Activated CD8-positive, alpha-beta memory T cell treated with anti-CD3 and anti-CD28 coated beads, Interleukin-2, amount 50 U/mL, for 48 hours (primary cell): ENCODE data around the gene ITCH.
"Not testable (repeated sequence)": the region's sequence is repeated elsewhere in the genome, so short reads cannot be mapped to it uniquely, and the experiment has no call there.

ENCODE experiments used
- DNase-seq: peaks from one replicate; pipeline ENCODE4 v3.0.0-alpha.2; 2020

Gene ITCH

DNA sequence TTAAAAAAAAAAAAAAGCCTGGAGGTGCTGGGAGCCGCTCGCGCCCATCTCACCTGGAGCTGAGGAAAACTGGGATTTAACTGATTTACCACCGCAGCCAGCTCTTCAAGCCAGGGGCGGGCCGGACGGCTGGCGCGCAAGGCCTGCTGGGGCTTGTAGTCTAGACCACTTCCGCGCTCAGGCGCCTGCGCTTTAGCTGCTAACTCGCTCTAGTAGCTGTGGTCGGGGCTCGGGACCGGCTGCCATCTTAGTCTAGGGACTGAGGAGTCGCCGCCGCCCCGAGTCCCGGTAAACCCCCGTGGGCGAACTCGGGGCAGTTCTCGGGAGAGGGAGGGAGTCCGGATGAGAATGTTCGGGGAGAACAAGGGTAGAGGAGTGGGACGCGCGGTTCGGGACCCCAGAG lies at the start of gene ITCH:
TSS of gene ITCH (plus strand) at position 212 of the 403 bp plus-strand sequence. CDS start 30,539 bp downstream, outside the sequence.
- peak; percentile 95 for DNase-seq

DNA sequence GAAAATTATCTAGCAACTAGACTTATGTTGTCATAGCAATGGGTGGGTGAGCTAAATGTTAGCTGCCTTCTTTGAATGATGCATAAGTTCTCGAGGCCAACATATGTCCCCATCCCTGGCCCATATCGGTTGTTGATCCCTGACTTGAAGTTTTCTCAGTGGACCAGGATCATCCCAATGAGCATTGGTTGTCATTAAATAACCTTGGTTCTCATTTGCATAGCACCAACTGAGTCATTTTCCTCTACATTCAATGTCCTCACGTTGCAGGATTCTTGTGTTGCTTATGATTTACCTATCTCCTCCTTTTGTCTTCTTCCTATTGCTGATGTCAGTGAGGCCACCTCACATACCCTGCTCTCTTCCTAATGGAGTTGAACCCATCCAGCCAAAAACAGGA lies 47.8 kb upstream of the ITCH start:
- no peak for DNase-seq

DNA sequence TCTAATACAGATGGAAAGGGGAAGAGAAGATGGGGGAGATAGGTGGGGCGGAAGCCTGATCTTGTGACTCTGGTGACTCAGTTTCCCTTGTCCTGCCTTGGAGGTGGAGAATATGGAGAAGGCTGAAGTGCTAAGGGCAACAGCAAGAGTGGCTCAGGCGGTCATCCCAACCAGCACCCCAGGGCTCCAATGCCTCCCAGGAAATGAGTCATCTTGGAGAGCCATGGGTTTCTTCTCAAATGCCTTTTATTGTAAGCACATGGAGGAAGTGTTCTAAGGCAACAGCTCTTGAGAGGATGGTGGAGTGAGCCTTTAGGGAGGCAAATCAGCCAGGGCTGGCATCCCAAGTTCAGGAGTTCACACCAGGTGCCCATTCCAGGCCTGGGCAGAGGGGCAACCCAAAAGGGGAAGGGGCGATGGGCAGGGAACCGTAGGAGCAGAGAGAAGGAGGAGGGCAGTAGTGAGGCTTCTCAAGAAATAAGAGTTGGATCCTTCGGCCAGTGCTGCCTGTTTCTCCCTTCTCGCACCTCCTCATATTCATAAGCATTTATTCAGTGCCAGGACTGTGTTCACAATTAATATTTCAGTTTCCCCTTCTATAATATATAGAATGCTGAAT lies 46.8 kb upstream of the ITCH start:
- no peak for DNase-seq

DNA sequence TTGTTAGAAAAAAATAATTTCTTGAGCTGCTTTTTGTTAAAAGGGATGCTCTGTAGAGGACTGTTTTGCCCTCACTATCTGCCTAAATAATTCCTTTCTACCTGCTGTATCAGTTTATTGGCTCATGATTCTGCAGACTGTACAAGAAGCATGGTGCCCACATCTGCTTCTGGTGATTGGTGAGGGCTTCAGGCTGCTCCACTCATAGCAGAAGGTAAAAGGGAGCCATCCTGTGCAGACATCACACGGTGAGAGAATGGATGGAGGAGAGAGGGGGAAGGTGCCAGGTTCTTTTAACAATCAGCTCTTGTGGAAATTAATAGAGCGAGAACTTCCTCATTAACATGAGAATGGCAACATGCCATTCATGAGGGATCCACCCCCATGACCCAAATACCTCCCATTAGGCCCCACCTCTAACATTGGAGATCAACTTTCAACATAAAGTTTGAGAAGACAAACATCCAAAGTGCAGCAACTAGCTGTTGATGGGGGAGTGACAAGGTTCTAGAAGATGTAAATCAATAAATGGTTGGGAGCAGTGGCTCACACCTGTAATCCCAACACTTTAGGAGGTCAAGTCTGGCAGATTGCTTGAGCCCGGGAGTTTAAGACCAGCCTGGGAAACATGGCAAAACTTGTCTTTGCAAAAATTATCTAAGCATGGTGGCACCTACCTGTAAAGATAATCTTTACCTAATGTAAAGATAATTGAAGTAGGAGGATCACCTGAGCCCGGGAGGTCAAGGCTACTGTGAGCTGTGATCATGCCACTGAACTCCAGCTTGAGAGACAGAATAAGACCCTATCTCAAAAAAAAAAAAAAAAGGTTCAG lies 44.2 kb upstream of the ITCH start:
- no peak for DNase-seq

DNA sequence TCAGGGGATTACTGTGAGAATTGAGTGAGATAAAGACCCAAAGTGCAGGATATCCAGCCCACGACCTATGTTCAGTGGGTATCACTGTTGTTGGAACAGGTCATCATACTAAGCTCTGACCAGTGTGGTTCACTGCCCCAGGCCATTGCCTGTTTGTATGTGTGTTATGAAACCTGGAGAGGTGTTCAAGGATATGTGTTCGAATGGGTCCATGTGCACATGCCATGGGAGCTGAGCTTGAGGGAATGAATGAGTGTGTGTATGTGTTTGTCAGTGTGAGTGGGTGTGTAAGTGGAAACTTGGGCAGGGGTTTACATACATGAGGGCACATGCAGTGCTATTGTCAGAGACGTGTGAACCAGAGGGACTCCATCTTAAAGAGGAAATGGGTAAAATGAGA lies 42.2 kb upstream of the ITCH start:
- DNase-seq: no peak

DNA sequence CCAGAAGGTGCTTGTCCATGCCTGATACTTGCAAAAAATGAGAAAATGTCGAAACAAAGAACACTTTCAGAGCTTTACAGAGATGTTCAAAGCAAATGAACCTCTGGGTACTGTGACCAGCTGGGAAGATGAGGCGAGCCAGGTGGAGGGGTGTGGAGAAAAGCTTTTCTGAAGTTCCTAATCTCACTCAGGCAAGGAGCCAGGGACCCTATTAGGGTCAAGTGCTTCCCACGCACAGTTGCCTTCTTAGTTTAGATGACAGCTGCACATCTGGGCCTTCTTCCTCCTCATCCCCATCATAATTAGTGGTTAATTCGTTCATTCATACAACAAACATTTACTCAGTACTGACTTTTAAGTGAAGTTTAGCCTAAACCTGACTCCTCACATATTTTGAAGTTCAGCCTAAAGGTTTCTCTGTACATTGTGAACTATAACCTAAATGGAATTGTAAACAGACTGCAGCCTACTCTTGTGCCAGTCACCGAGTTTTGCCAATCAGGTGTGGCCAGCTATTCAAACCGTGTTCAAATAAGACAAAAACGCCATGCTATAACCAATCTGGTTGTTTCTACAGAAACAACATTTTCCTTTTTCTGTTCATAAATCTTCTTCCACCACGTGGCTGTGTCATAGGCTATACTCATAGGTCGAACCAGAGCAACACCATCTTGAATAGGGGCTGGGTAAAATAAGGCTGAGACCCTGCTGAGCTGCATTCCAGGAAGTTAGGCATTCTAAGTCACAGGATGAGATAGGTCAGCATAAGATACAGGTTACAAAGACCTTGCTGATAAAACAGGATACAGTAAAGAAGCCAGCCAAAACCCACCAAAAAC lies 40.6 kb upstream of the ITCH start:
- no peak for DNase-seq

DNA sequence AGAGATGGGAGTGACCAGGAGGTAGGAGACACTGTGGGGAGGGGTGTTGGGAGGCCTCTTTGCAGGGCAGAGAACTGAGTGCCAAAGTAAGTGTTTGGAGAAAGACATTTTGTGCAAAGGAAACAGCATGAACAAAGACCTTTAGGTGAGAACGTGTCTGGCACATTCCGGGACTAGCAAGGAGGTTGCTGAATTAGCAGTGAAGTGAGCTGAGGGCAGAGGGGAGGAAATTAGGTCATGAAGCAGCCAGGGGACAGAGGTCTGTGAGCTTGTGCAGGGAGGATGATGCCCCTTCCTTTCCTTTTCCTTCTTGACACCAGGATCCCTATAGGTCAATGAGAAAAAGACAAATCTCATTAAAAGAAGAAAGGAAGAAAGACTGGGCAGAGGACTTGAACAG lies 38.5 kb upstream of the ITCH start:
- DNase-seq: no peak

DNA sequence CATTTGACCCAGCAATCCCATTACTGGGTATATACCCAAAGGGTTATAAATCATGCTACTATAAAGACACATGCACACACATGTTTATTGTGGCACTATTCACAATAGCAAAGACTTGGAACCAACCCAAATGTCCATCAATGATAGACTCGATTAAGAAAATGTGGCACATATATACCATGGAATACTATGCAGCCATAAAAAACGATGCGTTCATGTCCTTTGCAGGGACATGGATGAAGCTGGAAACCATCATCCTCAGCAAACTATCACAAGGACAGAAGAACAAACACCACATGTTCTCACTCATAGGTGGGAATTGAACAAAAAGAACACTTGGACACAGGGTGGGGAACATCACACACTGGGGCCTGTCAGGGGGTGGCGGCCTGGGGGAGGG lies 34.9 kb upstream of the ITCH start:
- not testable (repeated sequence) for DNase-seq

DNA sequence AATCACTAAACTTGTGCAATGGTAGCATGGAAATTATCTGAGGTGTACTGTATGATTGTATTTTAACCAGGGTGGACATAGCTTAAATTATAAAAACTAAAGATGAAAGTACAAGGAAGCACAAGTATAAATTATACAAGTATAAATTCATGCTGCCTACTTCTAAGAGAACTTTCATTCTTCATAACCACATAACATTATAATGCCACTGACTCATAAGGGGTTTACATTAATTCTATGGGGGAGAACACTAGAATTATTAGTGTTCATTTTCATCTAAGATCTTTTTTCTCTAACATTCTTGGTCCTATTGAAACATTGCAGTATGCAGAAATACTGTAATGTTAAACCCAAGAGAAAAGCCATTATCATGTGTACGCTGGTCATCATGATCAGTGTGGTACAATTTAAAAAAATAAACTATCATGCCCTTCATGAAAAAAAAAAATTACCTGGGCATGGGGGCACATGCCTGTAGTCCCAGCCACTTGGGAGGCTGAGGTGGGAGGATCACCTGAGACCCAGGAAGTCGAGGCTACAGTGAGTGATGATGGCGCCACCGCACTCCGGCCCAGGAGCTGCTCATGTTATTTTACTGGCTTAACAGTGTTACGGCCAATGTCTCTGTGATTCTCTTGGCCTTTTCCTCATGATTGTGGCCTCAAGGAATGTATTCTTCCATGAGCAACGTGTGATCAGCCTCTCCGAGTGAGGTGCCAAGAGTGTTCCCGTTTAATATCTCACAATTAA lies 34.0 kb upstream of the ITCH start:
- no peak for DNase-seq

DNA sequence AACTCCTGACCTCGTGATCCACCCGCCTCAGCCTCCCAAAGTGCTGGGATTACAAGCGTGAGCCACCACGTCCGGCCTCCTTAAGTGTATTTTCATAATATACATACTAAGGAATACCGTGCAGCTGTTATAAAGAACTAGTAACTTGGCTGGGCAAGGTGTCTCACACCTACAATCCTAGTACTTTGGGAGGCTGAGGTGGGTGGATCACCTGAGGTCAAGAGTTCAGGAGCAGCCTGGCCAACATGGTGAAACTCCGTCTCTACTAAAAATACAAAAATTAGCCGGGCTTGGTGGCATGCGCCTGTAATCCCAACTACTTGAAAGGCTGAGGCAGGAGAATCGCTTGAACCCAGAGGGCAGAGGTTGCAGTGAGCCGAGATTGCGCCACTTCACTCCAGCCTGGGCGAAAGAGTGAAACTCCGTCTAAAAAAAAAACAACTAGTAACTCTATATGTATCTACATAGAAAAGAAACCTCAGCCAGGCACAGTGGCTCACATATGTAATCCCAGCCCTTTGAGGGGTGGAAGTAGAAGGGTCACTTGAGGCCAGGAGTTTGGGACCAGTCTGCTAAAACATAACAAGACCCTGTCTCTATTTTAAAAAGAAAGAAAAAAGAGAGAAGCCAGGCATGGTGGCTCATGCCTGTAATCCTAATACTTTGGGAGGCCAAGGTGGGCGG lies 32.1 kb upstream of the ITCH start:
- not testable (repeated sequence) for DNase-seq

DNA sequence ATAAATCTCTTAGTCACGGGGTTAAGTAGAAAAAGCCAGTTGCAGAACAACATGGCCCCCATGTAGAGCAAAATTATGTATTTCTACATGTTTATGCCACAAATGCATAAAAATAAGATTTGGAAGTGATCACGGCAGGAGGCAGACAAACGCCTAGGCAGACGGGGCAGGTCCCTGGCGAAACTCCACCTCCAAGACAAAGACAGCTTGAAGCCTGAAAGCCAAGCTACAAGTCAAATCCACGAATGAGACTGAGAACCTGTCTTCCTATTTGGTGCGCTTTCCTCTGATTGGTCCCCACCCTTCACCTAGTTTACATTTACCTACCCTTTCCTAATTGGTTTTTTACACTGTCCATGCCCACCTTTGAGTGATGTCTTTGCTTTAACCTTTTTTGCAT lies 31.2 kb upstream of the ITCH start:
- DNase-seq: no peak

DNA sequence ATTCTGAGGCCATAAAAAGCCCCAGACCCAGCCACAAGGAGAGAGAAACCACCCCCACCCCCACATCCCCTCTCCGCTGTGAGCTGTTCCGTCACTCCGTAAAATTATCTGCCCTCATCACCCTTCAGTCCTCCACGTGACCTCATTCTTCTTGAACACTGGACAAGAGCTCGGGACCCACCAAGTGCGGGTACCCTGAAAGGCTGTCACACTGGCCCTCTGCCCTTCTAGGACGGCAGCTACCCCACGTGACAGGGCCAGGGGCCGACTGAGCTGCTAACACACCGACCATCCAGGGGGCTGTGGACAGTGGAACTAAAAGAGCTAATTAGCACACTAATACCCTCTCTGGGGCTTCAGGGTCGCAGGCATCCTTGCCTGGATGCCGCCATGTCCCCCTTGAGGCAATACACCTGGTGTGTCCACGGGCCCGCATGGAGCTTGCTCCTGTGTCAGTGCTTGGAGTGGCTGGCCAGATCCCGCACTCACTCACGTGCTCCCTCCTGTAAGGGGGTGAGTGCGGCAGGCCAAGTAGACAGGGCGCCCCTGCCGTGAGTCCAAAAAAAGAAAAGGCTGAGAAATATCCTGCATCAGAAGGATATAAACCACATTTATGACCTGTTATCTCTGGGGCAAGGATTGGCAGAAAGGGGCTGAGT lies 30.7 kb upstream of the ITCH start:
- DNase-seq: no peak

DNA sequence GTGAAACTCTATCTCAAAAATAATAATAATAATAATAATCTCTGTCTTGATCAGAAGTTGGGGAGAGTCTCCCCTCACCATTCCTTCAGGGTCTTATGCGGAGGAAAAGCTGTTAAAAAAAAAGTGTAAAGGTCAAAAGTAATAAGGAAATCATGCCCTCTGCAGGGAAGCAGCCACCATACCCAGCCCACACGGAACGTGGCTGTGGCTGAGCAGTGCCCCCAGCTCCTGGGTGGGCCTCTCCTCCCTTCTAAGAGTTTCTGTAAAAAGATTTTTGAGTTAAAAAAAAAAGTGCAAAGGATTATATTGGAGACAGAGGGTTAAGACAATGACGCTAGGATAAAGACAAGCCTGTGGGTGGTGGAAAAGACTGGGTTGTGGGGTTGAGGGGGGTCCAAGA lies 29.3 kb upstream of the ITCH start:
- no peak for DNase-seq

DNA sequence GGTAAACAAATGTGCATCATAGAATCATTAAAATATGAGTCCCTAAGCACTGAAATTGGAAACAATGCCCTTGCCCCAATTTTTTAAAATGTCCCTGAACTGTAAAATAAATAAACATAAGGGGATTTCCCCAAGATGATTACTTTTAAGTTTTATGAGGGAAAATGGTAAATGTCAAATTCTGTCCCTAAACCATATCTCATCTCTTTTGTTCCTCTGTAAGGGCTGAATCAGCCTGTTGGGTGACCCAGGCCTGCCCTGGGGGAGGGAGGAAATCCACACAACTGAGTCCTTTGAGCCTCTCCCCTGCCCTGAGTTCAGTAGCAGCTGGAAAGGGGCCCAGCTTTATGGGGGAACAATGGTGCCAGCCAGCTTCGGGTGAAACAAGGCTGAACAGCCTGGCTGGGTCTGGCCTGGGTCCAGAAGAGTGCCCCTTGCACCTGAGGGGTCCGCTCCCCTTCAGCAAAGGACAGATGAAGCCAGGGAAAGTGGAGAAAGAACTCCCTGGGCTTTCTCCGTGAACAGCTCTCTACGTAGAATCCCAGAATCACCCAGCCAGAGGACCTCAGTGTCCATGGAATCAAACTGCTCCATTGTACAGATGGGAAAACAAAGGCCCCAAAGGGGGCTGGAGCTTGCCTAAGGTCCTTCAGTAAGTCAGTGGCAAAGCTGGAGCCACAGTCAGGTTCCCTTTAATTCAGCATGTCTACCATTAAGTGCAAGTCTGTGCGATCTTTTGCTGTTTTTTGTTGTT lies 28.2 kb upstream of the ITCH start:
- DNase-seq: no peak

DNA sequence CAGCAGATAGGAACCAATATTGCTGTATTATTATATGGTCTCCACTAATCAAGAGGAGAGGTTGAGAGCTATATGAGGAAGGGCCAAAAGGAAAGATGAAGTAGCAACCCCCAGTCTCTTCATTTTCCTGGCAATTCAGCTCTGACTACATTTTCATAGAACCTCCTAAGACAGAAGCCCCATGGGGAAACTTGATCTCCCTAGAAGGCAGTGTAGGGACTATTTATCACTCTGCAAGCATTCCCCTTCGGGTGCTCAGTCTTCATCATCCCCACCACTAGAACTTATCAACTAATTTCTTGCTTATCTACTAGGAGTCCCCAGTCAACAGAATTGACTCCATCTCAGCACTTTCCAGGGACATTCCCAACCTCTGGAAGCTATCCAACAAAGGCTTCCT lies 25.5 kb upstream of the ITCH start:
- no peak for DNase-seq

DNA sequence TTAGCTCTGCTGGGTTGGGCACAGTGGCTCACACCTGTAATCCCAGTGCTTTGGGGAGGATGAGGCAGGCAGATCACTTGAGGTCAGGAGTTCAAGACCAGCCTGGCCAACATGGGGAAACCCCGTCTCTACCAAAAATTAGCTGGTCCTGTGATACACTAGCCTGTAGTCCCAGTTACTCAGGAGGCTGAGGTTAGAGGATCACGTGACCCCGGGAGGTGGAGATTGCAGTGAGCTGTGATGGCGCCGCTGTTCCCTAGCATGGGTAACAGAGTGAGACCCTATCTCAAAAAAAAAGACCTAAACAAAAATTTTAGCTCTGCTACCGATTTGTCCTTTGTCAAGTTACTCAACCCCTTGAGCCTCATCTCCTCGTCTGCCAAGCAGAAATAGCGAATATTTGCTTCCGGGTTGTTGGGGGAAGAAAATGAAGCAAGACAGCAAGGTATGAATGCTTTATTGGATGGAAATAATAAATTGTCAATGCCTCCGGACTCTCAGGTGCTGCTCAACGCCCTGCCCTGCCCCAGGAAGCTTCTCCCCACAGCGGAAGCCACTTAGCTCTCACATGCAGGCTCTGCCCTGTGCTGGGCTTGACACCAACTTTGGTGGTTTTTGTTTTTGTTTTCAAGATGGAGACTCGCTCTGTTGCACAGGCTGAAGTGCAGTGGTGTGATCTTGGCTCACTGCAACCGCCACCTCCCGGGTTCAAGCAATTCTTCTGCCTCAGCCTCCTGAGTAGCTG lies 24.9 kb upstream of the ITCH start:
- no peak for DNase-seq

DNA sequence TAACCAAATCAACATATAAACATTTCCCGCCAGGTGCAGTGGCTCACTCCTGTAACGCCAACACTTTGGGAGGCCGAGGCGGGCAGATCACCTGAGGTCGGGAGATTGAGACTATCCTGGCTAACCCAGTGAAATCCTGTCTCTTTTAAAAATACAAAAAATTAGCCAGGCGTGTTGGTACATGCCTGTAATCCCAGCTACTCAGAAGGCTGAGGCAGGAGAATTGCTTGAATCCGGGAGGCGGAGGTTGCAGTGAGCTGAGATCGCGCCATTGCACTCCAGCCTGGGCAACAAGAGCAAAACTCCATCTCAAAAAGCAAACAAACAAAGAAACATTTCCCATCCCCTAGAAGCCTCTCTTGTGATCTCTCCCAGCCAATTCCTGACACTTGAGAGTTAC lies 22.3 kb upstream of the ITCH start:
- DNase-seq: not testable (repeated sequence)

DNA sequence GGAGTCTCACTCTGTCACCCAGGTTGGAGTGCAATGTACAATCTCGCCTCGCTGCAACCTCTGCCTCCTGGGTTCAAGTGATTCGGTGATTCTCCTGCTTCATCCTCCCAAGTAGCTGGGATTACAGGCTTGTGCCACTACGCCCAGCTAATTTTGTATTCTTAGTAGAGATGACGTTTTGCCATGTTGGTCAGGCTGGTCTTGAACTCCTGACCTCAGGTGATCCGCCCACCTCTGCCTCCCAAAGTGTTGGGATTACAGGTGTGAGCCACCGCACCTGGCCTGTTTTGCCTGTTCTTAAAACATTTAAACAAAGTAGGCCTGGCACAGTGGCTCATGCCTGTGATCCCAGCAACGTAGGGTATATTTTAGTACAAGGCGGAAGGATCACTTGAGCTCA lies 21.9 kb upstream of the ITCH start:
- not testable (repeated sequence) for DNase-seq

DNA sequence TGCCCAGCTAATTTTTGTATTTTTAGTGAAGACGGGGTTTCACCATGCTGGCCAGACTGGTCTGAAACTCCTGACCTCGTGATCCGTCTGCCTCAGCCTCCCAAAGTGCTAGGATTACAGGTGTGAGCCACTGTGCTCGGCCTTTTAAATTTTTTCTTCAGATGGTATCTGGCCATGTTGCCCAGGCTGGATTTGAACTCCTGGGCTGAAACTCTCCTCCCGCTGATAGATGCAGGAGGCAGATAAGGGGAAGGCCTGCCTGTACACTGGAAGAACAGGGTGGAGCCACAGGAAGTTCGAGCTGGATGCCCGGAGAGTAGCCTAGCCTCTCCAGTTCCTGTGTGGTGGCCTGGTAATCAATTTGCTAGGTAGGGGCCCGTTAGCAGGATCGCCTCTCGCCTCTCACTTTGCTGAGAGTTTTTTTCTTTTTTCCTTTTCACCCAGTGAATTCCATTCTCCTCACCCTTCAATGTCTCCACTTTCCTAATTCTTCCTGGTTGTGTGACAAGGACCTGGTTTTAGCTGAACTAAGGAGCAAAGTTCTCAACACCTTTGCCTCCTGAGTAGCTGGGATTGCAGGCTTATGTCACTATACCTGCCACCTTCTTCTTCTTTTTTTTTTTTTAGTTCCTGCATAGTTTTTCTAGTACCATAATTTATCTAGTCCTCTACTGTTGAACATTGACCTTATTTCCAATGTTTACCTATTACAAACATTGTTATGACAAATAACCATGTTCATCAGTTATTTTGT lies 19.4 kb upstream of the ITCH start:
- no peak for DNase-seq
